ENCODE results near the gene ARHGAP28. TPM values are rescaled to one million over a fixed set of nuclear protein-coding genes. Genes with fewer than 3 reads are reported as not detected.

ARHGAP28 gene
- total and polyA plus RNA-seq, 2 of the 13 experiments (the other 11 are each of a cell fraction or from before 2014, with no cell fraction given), result not detected

DNA sequence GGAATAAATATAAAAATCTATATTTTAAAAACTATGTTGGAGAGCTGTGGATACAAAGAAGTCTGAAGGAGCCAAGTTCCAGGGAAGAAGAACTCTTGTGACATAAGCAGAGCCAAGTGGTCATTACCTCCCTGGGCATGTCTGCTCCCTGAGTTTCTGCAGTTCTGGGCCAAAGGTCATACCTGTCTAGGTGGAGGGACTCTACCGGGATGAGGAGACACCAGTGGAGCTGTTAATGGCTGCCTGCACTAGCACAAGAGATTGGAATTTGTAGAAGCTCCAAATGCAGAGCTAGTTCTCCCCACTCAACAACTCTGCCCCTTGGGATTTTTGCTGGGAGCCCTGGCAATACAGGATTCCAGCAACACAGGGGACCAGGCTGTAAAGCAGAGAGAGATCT is 89.8 kb downstream of the ARHGAP28 start (continued):
- TF ChIP-seq REXO4 (CRISPR knock-in tag; IDR thresholded peaks at IDR 0.05; ENCODE audit: borderline replicate concordance) (no peak), ZMAT3 (CRISPR knock-in tag; conservative IDR thresholded peaks at IDR 0.05) (no peak), ZNF24 (IDR thresholded peaks at IDR 0.05) (no peak), REPIN1 (CRISPR knock-in tag; IDR thresholded peaks at IDR 0.05; ENCODE audit: borderline replicate concordance, low read depth) (no peak), RELA (CRISPR knock-in tag; IDR thresholded peaks at IDR 0.05) (no peak)
- TF ChIP-seq, protein P1, sequence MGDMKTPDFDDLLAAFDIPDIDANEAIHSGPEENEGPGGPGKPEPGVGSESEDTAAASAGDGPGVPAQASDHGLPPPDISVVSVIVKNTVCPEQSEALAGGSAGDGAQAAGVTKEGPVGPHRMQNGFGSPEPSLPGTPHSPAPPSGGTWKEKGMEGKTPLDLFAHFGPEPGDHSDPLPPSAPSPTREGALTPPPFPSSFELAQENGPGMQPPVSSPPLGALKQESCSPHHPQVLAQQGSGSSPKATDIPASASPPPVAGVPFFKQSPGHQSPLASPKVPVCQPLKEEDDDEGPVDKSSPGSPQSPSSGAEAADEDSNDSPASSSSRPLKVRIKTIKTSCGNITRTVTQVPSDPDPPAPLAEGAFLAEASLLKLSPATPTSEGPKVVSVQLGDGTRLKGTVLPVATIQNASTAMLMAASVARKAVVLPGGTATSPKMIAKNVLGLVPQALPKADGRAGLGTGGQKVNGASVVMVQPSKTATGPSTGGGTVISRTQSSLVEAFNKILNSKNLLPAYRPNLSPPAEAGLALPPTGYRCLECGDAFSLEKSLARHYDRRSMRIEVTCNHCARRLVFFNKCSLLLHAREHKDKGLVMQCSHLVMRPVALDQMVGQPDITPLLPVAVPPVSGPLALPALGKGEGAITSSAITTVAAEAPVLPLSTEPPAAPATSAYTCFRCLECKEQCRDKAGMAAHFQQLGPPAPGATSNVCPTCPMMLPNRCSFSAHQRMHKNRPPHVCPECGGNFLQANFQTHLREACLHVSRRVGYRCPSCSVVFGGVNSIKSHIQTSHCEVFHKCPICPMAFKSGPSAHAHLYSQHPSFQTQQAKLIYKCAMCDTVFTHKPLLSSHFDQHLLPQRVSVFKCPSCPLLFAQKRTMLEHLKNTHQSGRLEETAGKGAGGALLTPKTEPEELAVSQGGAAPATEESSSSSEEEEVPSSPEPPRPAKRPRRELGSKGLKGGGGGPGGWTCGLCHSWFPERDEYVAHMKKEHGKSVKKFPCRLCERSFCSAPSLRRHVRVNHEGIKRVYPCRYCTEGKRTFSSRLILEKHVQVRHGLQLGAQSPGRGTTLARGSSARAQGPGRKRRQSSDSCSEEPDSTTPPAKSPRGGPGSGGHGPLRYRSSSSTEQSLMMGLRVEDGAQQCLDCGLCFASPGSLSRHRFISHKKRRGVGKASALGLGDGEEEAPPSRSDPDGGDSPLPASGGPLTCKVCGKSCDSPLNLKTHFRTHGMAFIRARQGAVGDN (CRISPR knock-in tag; IDR thresholded peaks at IDR 0.05), result no peak
- TF ChIP-seq, protein P2, sequence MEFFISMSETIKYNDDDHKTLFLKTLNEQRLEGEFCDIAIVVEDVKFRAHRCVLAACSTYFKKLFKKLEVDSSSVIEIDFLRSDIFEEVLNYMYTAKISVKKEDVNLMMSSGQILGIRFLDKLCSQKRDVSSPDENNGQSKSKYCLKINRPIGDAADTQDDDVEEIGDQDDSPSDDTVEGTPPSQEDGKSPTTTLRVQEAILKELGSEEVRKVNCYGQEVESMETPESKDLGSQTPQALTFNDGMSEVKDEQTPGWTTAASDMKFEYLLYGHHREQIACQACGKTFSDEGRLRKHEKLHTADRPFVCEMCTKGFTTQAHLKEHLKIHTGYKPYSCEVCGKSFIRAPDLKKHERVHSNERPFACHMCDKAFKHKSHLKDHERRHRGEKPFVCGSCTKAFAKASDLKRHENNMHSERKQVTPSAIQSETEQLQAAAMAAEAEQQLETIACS (CRISPR knock-in tag; IDR thresholded peaks at IDR 0.05), result no peak

DNA sequence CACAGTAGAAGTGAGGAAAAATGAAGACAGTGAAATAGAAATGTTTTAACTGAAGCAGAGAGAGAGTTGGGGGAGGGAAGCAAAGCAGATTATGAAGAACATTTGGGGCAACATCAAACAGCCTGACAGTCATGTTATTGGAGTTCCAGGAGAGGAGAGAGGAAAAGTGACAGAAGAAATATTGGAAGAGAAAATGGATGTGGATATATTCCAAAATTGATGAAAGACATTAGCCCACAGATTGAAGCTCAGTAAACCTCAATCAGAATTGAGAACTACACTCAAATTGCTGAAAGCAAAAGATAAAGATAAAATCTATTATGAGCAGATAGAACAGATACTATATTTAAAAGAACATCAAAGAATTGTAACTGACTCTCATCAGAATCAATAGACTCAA is 90.8 kb downstream of the ARHGAP28 start:
- BruUV-seq (replicated peaks), result no TSS peak
- Histone ChIP-seq H3K4me1 (ENCODE audit: insufficient read depth, low read length) (no peaks in the 10 kb centered on the region), H3K4me2 (ENCODE audit: low read depth, low read length) (no peak overlapping the region), H3K27ac (ENCODE audit: extremely low read length, insufficient read depth, low read length) (no peak overlapping the region), H3K36me3 (replicated peaks in 1 of 2; ENCODE audit: control insufficient read depth in 1 of 2, insufficient read depth in 2 of 2, low read length in 2 of 2) (no peaks in the 10 kb centered on the region), H2AFZ (ENCODE audit: low read length) (no peak overlapping the region), H3K79me2 (ENCODE audit: insufficient read depth, low read length) (no peaks in the 10 kb centered on the region), H3K4me3 (replicated peaks in 1 of 3; ENCODE audit: insufficient read depth in 1 of 3, low read depth in 2 of 3, low read length in 3 of 3) (no peak overlapping the region), H3K9ac (ENCODE audit: insufficient read depth, low read depth, low read length) (no peak overlapping the region), H3K27me3 (ENCODE audit: control insufficient read depth in 1 of 2, insufficient read depth in 2 of 2, low read length in 2 of 2) (no peaks in the 10 kb centered on the region), H4K20me1 (ENCODE audit: insufficient read depth, low read length) (no peaks in the 10 kb centered on the region), H3K9me3 (ENCODE audit: low read length) (no peaks in the 10 kb centered on the region)
- CTCF ChIA-PET (ENCODE audit: low intra/inter-chr PET ratio, low total read pairs), result no interaction called here
- POLR2A ChIA-PET, result no interaction called here
- intact Hi-C loops (cut with micrococcal nuclease; ENCODE audit: unreplicated experiment) (no loop called here), in situ Hi-C loops (cut with HindIII; ENCODE audit: extremely low pct_ligation_motif_present, low pct_unique_long_range_greater_than_20kb) (no loop called here)
- no peak for TF ChIP-seq ATF7-NPFF (CRISPR knock-in tag; IDR thresholded peaks at IDR 0.05; ENCODE audit: low read depth)
- TF ChIP-seq ONECUT2 (CRISPR knock-in tag; IDR thresholded peaks at IDR 0.05), result no peak
- TF ChIP-seq ZC3H13 (CRISPR knock-in tag; IDR thresholded peaks at IDR 0.05), result no peak
- TF ChIP-seq, protein P3, sequence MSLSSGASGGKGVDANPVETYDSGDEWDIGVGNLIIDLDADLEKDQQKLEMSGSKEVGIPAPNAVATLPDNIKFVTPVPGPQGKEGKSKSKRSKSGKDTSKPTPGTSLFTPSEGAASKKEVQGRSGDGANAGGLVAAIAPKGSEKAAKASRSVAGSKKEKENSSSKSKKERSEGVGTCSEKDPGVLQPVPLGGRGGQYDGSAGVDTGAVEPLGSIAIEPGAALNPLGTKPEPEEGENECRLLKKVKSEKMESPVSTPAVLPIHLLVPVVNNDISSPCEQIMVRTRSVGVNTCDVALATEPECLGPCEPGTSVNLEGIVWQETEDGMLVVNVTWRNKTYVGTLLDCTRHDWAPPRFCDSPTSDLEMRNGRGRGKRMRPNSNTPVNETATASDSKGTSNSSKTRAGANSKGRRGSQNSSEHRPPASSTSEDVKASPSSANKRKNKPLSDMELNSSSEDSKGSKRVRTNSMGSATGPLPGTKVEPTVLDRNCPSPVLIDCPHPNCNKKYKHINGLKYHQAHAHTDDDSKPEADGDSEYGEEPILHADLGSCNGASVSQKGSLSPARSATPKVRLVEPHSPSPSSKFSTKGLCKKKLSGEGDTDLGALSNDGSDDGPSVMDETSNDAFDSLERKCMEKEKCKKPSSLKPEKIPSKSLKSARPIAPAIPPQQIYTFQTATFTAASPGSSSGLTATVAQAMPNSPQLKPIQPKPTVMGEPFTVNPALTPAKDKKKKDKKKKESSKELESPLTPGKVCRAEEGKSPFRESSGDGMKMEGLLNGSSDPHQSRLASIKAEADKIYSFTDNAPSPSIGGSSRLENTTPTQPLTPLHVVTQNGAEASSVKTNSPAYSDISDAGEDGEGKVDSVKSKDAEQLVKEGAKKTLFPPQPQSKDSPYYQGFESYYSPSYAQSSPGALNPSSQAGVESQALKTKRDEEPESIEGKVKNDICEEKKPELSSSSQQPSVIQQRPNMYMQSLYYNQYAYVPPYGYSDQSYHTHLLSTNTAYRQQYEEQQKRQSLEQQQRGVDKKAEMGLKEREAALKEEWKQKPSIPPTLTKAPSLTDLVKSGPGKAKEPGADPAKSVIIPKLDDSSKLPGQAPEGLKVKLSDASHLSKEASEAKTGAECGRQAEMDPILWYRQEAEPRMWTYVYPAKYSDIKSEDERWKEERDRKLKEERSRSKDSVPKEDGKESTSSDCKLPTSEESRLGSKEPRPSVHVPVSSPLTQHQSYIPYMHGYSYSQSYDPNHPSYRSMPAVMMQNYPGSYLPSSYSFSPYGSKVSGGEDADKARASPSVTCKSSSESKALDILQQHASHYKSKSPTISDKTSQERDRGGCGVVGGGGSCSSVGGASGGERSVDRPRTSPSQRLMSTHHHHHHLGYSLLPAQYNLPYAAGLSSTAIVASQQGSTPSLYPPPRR (CRISPR knock-in tag; IDR thresholded peaks at IDR 0.05; ENCODE audit: borderline replicate concordance), result no peak
- FAIRE-seq (no peak), ATAC-seq (no peak), DNase-seq (ENCODE audit: low spot score) (no peak)

All from HepG2 (cell line).